Cardiac septum (tissue), 1 donor: ENCODE results near the gene PEPD. TPM values are rescaled to one million over a fixed set of nuclear protein-coding genes. Genes with fewer than 3 reads are reported as not detected.
A peak's percentile ranks its signal among the peaks of the same experiment; 100 is the strongest.

ENCODE experiments used
- DNase-seq: peaks from one replicate; pipeline ENCODE4 v3.0.0-alpha.2; 2020; ENCODE audit warnings: low spot score
- intact Hi-C: fragments of 100-400 bp; cut with DNase I; formaldehyde crosslinking; loops from one replicate; pipeline ENCODE4 v1.14.0; 2022
- total RNA-seq: library from RNA; stranded (reverse); fragmentation: NEBNext Ultra II Directional; extraction: Animal tissue kit (Norgen Biotek cat#: 25700); gene quantifications from one replicate; pipeline ENCODE4 v1.2.1, GENCODE V29; 2021
- donor health status: DM: no; HTN: no; CAD: no.

PEPD gene
- total RNA-seq, 1 donor from 2014 or later = 30.1 TPM

- intact Hi-C loops = loop anchor here (5.0 kb wide), 1 partner anchor 93 kb away; the partner anchor contains the start of gene CEBPA
- peak; percentile 67 for DNase-seq
These were observed 126.6 kb downstream of the PEPD start for GRCh38 chr19:33394723-33395560.

DNA sequence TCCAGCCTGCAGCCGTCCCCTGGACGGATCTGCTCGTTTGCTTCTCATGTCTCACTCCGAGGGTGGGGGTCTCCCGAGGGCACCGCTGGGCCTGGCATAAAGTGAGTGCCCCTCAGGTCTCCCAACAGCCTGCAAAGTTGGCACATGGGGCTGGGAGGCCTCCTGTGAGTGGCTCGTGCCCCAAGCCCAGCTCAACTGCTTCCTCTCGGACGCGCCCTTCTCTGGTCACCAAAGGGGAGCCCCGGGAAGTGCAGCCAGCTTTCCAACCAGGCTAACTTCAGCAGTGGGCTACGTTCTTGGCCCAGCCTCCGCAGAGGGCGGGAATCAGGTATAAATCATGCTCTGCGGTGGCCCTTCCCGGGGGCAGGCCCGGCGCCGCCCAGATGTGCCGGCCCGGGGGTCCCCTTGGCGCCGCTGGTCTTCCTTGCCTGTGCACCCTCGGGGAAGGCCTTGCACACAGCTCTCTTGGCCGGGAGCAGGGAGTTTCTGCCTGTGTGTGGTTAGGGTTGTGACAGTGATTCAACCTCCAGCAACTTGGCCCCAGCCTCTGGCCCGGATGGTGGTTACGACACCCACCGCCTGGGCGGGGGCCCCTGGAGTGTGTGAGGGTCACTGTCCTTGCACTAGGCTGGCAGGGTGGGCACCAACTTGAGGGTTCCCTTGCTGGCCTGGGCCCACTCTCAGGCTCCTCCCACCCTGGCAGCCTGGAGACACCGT lies 127.4 kb downstream of the PEPD start:
- DNase-seq = peak; percentile 75
- intact Hi-C loops = loop anchor here (5.0 kb wide), 1 partner anchor 92 kb away; the partner anchor contains the start of gene CEBPA

DNA sequence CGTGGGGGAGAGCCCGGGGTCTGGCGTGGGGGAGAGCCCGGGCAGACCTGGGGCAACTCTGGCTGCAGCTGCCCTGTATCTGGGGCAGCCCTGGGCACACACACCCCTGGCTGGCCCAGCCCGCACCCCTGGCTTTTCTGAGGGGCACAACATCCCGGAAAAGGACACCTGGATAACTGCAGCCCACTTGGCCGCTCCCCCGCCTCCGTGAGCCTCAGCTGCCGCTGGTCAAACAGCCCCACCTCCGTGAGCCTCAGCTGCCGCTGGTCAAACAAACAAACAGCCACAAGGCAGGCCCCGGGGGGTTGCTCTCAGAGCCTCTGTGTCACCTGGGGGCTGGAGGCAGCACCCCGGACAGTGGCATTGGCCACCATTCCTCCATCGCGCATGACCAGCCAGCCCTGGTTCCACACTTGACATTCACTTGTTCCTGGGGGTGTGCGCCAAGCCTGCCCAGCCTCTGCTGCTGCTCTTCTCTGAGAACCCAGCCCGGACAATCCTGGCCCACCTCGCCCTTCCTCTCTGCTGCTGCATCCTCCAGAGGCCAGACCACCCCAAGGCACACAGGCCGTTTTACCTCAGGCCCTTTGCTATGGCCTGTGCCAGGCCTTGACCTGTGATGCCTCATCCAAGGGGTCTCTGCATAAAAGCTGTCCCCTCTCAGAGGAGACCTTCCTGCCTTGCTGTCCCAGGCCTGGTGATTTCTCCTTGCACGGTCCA lies 128.1 kb downstream of the PEPD start:
- intact Hi-C loops = loop anchor here (5.0 kb wide), 1 partner anchor 91 kb away; the partner anchor contains the start of gene CEBPA
- peak; percentile 58 for DNase-seq

DNA sequence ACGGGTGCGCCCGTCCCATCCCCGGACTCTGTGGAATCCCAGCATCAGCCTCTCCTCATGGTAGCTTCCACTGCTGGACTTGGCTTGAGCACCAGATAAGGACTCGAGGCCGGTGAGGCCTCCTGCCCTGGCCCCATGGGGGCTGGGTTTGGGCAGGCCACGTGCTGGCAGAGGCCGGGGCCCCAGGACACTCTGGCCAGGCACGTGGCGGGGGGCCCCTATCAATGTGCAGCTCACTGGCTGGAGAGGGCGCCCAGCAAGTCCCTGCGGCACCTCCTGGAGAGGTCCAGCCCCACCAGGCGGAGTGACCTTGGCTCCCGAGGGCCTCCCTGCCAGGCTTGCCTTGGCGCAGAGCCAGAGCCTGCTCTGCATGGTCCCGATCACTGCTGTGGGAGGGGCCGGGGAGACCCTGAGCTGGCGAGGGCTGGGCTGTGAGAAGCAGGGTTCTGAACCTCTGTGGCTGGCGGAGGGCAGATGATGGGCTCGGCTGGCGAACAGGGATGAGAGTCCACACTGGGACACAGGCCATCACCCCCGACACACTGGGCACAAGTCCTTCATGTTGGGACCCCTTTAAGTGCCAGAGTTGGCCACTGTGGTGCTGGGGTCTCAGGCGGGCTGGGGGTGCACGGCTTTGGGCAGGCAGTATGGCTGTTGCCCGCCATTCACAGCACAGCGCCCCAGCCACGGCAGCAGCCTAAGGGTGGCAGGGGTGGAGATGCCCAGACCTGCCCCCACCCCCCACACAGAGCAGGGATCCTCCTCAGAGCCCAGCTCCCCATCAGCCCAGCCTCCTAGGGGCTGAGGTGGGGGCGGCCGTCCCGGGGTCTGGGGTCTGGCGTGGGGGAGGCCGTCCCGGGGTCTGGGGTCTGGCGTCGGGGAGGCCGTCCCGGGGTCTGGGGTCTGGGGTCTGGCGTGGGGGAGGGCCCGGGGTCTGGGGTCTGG lies 129.0 kb downstream of the PEPD start:
- intact Hi-C loops = loop anchor here (5.0 kb wide), 1 partner anchor 90 kb away; the partner anchor contains the start of gene CEBPA
- peak; percentile 69 for DNase-seq

GRCh38 chr19:33391631-33392249 lies 129.9 kb downstream of the PEPD start:
- intact Hi-C loops = loop anchor here (5.0 kb wide), 1 partner anchor 89 kb away; the partner anchor contains the start of gene CEBPA
- peak; percentile 58 for DNase-seq

DNA sequence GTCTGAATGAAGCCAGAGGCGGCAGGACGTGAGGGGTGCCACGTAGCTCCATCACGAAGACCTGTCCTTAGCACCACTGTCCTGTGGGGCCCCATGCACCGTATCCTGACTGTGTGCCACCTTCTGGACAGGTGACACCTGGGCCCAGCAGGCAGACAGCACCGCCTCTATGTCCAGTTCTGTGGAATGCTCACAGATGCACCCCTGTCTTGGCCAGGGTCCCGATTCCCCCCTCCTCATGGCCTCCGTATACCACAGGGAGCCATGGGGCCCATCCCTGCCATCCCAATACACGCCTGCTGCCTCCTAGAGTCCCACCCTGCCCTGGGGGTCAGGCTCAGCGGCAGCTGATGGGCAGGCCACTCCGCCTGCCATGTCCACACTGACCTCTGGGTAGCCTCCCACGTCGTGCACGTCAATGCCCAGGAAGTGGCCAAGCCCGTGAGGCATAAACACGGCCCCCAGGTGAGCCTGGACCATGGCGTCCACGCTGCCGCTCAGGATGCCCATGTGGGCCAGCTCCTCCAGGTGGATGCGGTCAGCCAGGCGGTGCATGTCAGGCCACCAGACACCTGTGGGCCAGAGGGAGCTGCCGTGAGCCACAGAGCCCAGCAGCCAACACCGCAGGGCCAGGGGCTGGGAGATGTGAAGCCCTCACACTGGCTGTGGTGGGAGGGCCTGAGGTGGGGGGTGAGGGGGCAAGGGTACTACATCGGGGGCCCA lies 130.5 kb downstream of the PEPD start:
- peak; percentile 62 for DNase-seq
- intact Hi-C loops = loop anchor here (5.0 kb wide), 1 partner anchor 89 kb away; the partner anchor contains the start of gene CEBPA

DNA sequence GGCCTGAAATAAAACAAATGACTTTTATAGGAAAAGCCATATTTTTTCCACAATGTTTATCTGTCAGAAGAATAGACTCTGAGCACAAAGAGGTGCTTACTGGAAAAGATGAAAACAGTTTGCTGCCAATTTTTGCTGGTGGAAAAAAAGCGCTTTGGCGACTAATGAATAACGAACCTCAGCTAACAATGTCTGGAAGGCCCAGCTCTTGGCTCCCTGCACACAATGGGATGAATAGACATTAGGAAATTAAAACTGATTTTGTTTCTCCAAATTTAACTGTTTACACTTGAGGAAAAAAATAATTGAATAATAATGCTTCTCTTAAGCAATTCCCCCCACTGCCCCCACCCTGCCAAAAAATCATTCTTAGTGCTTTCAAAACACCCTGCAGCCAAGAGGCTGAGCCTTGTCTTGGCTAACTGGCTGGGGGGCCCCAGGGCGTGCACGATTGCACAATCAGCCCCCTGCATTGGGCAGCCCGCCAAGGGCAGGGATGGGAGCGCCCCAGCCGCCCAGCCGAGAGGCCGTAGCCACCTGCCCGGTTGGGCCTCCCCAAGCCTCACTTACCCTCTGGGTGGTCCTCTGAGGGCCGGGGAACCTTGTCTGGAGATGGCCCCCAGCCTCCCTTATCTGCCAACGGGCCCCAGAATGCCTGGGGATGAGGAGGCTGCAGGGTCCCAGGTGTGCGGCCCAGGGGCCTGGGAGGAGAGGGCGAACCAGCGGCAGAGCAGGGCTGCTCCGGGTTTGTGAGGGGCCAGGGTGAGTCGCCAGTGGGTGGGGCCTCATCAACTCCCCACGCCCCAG lies 131.3 kb downstream of the PEPD start:
- DNase-seq = peak; percentile 59
- intact Hi-C loops = loop anchor here (5.0 kb wide), 1 partner anchor 88 kb away; the partner anchor contains the start of gene CEBPA

DNA sequence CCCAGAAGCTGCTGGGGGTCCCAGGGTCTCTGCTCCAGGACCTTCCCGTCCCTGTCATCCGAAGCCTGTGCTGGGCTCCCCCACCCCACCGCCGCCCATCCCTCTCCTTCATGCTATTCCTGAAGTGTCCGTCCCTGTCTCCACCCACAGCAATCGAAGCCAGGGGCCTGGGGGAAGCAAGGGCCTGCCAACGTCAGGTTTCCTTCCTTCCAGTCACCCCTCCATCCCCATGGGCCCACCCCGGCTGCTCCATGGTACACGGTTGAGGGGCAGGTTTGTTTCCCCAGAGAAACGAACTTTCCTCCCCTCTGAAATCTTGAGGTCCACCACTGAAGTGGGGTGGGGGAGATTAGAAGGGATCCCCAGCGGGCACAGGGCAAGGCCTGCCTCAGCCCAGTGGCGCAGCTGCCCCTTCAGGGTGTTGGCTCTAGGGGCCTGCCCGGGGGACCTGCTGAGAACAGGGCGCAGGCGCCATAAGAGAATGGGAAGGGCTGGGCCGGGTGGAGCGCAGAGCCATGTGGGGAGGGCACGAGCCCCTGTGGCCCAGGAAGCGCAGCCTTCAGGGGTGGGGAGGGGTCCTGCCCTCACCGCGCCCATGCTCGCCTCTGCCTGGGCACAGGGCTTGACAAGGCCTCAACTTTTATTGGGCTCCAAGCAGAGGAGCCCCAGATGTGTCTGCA lies 132.0 kb downstream of the PEPD start:
- intact Hi-C loops = loop anchor here (5.0 kb wide), 1 partner anchor 87 kb away; the partner anchor contains the start of gene CEBPA
- DNase-seq = peak; percentile 71

DNA sequence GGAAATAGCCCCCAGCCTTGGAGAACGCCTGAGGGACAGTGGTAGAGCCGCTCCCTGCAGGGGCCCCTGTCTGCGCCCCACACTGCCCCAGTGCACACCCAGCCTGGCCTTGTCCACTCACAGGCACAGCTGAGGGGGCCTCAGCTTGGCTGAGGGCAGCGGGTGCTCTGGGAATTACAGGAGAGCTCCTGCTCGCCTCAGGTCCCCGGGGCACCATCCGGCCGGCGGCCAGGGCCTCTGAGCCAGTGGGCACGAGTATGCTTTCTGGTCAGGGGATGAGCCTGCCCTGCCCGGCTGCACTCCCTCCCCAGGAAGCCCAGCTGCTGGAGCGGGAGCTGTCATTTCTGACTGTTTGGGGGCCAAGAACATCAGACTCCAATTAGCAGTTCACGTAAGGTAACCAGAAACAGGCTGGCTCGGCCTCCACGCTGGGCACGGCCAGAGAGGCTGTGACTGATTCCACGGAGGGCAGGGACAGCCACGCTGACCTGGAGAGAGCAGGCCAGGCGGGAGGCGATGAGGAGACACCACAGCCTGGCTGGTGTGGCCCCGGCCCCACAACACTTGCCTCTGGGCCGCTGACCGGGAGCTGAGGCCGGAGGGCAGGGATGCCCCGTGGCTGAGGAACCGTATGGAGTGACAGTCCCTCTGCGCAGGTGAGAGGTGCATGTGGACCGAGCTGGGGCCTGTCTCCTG lies 132.7 kb downstream of the PEPD start:
- intact Hi-C loops = no loop called here
- peak; percentile 75 for DNase-seq

DNA sequence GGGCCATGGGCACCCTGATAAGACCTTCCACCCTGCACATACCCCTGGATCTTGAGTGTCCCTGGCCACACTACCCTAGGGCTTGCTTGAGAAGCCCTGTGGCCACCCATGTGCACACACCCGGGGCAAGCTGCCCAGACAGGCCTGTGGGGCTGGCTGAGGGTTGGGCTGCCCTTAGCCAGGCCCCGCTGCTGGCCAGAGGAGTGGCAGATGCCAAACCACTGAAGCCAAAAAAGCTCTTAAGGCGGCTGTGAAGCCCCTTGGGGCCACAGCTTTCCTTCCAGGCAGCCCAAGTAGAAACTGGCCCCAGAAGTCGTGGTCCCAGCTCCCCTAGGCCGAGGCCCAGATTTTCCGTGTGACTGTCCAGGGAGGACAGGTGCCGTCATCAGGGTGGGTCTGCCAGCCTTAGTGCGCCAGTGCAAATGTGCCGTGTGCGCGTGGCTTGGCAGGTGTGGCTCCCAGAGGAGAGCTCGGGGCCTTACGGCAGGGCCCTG lies 133.3 kb downstream of the PEPD start:
- peak; percentile 58 for DNase-seq
- intact Hi-C loops = no loop called here

- intact Hi-C loops = no loop called here
- peak; percentile 63 for DNase-seq
These were observed 134.0 kb downstream of the PEPD start for GRCh38 chr19:33387351-33388230.

GRCh38 chr19:33386361-33386858 lies 135.2 kb downstream of the PEPD start:
- intact Hi-C loops = no loop called here
- DNase-seq = peak; percentile 64

DNA sequence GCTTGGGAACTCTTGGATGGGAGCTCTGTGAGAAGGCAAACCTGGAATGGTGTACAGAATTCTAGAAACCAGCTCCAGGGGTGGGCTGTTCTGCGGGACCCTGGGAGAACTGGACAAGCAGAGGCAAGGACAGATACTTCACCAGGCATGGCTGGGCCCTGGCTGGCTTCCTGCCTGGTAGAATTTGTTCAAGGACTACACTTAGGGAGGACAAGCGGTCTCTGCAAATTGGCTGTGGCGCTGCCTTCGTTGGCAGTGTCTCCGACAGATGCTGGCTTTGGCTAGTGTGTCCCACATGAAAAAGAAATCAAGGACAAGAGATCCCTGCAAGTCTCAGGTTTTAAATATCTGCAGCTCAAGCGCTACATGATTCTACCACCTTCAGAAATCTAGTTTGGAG lies 135.6 kb downstream of the PEPD start:
- intact Hi-C loops = no loop called here
- DNase-seq = peak; percentile 77

- intact Hi-C loops = no loop called here
- DNase-seq = peak; percentile 10
These were observed 136.6 kb downstream of the PEPD start for GRCh38 chr19:33384983-33385382.
